ENCODE results near the gene CLSTN1. TPM values are rescaled to one million over a fixed set of nuclear protein-coding genes. Genes with fewer than 3 reads are reported as not detected.
"Not testable (repeated sequence)": the region's sequence is repeated elsewhere in the genome, so short reads cannot be mapped to it uniquely, and the experiment has no call there.

CLSTN1 gene
- polyA plus RNA-seq, 2 donors: 45.8 to 55.4 TPM

DNA sequence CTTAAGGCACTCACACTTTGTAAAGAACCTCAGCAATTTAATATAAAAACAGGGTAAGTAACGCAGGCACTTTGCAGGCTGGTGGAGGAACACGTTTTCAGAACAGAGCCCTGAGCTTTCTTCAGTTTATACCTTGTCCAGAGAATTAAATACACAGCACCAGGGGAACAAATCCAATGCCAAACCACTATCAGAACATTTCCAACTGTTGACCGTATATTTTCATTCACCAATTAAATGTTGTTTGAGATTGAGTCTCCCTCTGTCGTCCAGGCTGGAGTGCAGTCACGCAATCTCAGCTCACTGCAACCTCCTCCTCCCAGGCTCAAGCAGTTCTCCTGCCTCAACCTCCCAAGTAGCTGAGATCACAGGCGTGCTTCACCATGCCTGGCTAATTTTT, 29.7 kb downstream of the CLSTN1 start:
- Histone ChIP-seq H3K9me3 (ENCODE audit: control insufficient read depth in 2 of 2, insufficient read depth in 1 of 2, low read depth in 1 of 2, low read length in 1 of 2) (no peaks in the 10 kb centered on the region), H3K4me3 (ENCODE audit: low read depth in 1 of 2, low read length in 2 of 2) (no peak overlapping the region), H3K4me1 (ENCODE audit: control insufficient read depth in 2 of 2, insufficient read depth in 2 of 2, low read length in 1 of 2) (peaks cover 0 to 11% of the 10 kb centered on the region in 2 donors), H3K36me3 (ENCODE audit: control insufficient read depth in 2 of 2, insufficient read depth in 2 of 2, low read length in 1 of 2) (no peaks in the 10 kb centered on the region), H3K27me3 (ENCODE audit: control insufficient read depth in 1 of 2, insufficient read depth in 2 of 2, low read length in 2 of 2) (no peaks in the 10 kb centered on the region), H3K27ac (ENCODE audit: low read depth in 2 of 2, low read length in 1 of 2) (no peak overlapping the region)
- WGBS, 2 donors: 73 to 77% methylated on average over 6 of the region's 6 CpGs

DNA sequence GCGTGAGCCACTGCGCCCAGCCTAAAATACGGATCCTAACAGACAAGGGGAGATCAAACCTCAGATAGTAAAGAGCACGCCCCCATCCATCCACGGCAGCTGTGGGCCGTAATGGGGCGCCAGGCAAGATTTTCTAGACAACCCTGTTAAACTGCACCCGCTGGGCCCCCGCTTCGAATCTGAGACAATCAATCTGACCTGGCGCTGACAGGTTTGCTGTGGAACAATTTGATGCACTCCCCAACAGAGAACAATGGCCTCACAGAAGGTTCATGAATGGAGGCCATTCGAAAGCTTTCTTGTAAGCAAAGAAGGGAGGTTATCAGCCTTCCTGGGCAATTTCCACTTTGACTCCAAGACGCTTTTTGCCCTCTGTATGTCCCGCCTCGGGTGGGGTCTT, 30.5 kb downstream of the CLSTN1 start:
- no peak overlapping the region for H3K27ac ChIP-seq (ENCODE audit: low read depth in 2 of 2, low read length in 1 of 2)
- no peaks in the 10 kb centered on the region for H3K36me3 ChIP-seq (ENCODE audit: control insufficient read depth in 2 of 2, insufficient read depth in 2 of 2, low read length in 1 of 2)
- WGBS, 2 donors: 80 to 85% methylated on average over 15 of the region's 15 CpGs
- no peaks in the 10 kb centered on the region for H3K27me3 ChIP-seq (ENCODE audit: control insufficient read depth in 1 of 2, insufficient read depth in 2 of 2, low read length in 2 of 2)
- H3K9me3 ChIP-seq (ENCODE audit: control insufficient read depth in 2 of 2, insufficient read depth in 1 of 2, low read depth in 1 of 2, low read length in 1 of 2): no peaks in the 10 kb centered on the region
- peaks cover 0 to 11% of the 10 kb centered on the region in 2 donors for H3K4me1 ChIP-seq (ENCODE audit: control insufficient read depth in 2 of 2, insufficient read depth in 2 of 2, low read length in 1 of 2)
- no peak overlapping the region for H3K4me3 ChIP-seq (ENCODE audit: low read depth in 1 of 2, low read length in 2 of 2)

DNA sequence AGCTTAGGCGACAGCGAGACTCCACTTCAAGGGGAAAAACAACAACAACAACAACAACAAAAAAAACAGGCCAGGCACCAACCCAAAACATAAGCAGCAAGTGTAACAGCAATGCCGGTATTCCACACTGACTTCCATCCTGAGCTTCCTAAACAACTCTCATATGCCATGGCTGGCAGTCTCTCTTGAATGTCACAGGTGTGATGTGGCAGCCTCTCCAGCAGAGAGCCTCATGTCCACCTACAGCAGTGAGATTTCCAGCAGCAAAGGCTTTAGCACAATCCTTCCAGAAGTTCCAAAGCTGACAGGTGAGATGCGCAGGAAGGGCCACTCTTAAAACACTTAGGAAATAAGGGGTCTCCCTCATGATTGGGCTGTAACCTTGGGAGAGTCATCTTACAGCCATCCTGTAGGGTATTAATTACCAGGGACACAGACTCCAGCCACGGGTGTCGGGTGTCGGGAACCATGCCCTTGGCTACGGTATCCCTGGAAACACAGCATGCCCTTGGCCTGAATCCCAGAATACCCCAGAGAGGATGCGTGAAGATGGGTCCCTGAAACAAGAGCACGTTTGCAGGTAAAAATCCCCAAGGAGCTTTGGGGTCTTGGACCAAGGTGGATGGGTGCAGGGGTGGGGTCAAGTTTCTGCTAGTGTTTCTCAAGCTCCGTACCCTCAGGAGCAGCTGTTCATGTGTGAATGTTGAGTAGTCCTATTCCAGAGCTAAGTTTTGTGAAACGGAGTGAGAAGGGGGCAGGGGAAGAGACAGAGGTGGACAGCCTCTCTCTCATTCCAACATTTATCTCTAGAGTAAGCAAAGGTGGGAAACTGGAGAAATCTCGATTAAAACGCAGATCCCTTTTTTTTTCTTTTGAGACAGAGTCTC, 31.4 kb downstream of the CLSTN1 start:
- Histone ChIP-seq H3K4me3 (ENCODE audit: low read depth in 1 of 2, low read length in 2 of 2) (no peak overlapping the region), H3K36me3 (ENCODE audit: control insufficient read depth in 2 of 2, insufficient read depth in 2 of 2, low read length in 1 of 2) (no peaks in the 10 kb centered on the region), H3K27ac (ENCODE audit: low read depth in 2 of 2, low read length in 1 of 2) (no peak overlapping the region), H3K9me3 (ENCODE audit: control insufficient read depth in 2 of 2, insufficient read depth in 1 of 2, low read depth in 1 of 2, low read length in 1 of 2) (no peaks in the 10 kb centered on the region), H3K27me3 (ENCODE audit: control insufficient read depth in 1 of 2, insufficient read depth in 2 of 2, low read length in 2 of 2) (no peaks in the 10 kb centered on the region), H3K4me1 (ENCODE audit: control insufficient read depth in 2 of 2, insufficient read depth in 2 of 2, low read length in 1 of 2) (peaks cover 0 to 8% of the 10 kb centered on the region in 2 donors)
- 58 to 62% methylated on average over 14 of the region's 14 CpGs for WGBS, 2 donors

- 96 to 99% methylated on average over 4 of the region's 4 CpGs for WGBS, 2 donors
- not testable (repeated sequence) for H3K27ac ChIP-seq (ENCODE audit: low read depth in 2 of 2, low read length in 1 of 2); H3K36me3 ChIP-seq (ENCODE audit: control insufficient read depth in 2 of 2, insufficient read depth in 2 of 2, low read length in 1 of 2); H3K4me3 ChIP-seq (ENCODE audit: low read depth in 1 of 2, low read length in 2 of 2); H3K9me3 ChIP-seq (ENCODE audit: control insufficient read depth in 2 of 2, insufficient read depth in 1 of 2, low read depth in 1 of 2, low read length in 1 of 2); H3K27me3 ChIP-seq (ENCODE audit: control insufficient read depth in 1 of 2, insufficient read depth in 2 of 2, low read length in 2 of 2)
- H3K4me1 ChIP-seq (ENCODE audit: control insufficient read depth in 2 of 2, insufficient read depth in 2 of 2, low read length in 1 of 2): peaks cover 0 to 11% of the 10 kb centered on the region in 2 donors
Measured at GRCh38 chr1:9789700-9790099, 34.1 kb downstream of the CLSTN1 start.

DNA sequence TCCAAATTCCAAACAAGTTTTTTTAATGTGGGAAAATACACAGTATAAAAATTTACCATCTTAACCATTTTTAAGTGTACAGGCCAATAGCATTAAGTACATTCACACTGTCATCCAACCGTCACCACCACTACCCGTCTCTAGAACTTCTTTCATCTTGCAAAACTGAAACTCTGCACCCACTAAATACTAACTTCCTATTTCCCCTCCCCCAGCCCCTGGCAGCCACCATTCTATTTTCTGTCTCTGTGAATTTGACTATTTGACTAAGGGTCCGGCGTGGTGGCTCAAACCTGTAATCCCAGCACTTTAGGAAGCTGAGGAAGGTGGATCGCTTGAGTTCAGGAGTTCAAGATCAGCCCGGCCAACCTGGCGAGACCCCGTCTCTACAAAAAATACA, 36.1 kb downstream of the CLSTN1 start:
- no peak overlapping the region for H3K4me3 ChIP-seq (ENCODE audit: low read depth in 1 of 2, low read length in 2 of 2)
- no peaks in the 10 kb centered on the region for H3K27me3 ChIP-seq (ENCODE audit: control insufficient read depth in 1 of 2, insufficient read depth in 2 of 2, low read length in 2 of 2)
- no peak overlapping the region for H3K27ac ChIP-seq (ENCODE audit: low read depth in 2 of 2, low read length in 1 of 2)
- no peaks in the 10 kb centered on the region for H3K36me3 ChIP-seq (ENCODE audit: control insufficient read depth in 2 of 2, insufficient read depth in 2 of 2, low read length in 1 of 2)
- no peaks in the 10 kb centered on the region for H3K9me3 ChIP-seq (ENCODE audit: control insufficient read depth in 2 of 2, insufficient read depth in 1 of 2, low read depth in 1 of 2, low read length in 1 of 2)
- peaks cover 0 to 7% of the 10 kb centered on the region in 2 donors for H3K4me1 ChIP-seq (ENCODE audit: control insufficient read depth in 2 of 2, insufficient read depth in 2 of 2, low read length in 1 of 2)
- WGBS, 2 donors: 82 to 86% methylated on average over 8 of the region's 8 CpGs

GRCh38 chr1:9785406-9785805, 38.4 kb downstream of the CLSTN1 start:
- WGBS, 2 donors: 51 to 57% methylated on average over 6 of the region's 6 CpGs
- Histone ChIP-seq H3K27me3 (ENCODE audit: control insufficient read depth in 1 of 2, insufficient read depth in 2 of 2, low read length in 2 of 2) (no peaks in the 10 kb centered on the region), H3K4me3 (ENCODE audit: low read depth in 1 of 2, low read length in 2 of 2) (no peak overlapping the region), H3K27ac (ENCODE audit: low read depth in 2 of 2, low read length in 1 of 2) (no peak overlapping the region), H3K9me3 (ENCODE audit: control insufficient read depth in 2 of 2, insufficient read depth in 1 of 2, low read depth in 1 of 2, low read length in 1 of 2) (no peaks in the 10 kb centered on the region), H3K4me1 (ENCODE audit: control insufficient read depth in 2 of 2, insufficient read depth in 2 of 2, low read length in 1 of 2) (peaks cover 0 to 4% of the 10 kb centered on the region in 2 donors), H3K36me3 (ENCODE audit: control insufficient read depth in 2 of 2, insufficient read depth in 2 of 2, low read length in 1 of 2) (no peaks in the 10 kb centered on the region)

DNA sequence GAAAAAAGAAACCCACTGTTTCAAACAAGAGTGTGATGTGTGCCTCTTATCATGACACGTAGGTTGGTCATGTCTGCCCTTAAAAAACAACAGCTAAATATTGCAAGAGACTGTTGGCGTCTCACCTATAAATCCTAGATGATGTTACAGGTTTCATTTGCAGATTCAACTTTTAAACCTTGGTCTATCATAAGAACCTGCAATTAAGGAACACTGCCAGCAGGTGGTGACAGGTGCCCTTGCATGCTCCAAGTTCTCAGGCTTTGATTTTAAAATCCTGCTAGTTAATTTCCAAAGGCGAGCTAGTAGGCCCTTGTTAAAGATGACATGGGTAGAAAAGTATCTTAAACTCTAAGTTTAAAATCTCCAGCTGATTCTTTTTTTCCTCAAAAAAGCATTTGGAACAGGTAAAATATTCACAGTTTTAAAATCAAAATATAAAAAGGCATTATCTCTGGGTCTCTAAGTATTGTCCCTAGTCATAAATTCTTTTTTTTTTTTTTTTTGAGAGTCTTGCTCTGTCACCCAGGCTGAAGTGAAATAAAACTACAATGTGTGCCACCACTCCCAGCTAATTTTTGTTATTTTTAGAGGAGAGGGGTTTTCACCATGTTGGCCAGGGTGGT, 39.1 kb downstream of the CLSTN1 start:
- Histone ChIP-seq H3K4me3 (ENCODE audit: low read depth in 1 of 2, low read length in 2 of 2) (no peak overlapping the region), H3K9me3 (ENCODE audit: control insufficient read depth in 2 of 2, insufficient read depth in 1 of 2, low read depth in 1 of 2, low read length in 1 of 2) (no peaks in the 10 kb centered on the region), H3K4me1 (ENCODE audit: control insufficient read depth in 2 of 2, insufficient read depth in 2 of 2, low read length in 1 of 2) (peaks cover 0 to 4% of the 10 kb centered on the region in 2 donors), H3K36me3 (ENCODE audit: control insufficient read depth in 2 of 2, insufficient read depth in 2 of 2, low read length in 1 of 2) (no peaks in the 10 kb centered on the region), H3K27me3 (ENCODE audit: control insufficient read depth in 1 of 2, insufficient read depth in 2 of 2, low read length in 2 of 2) (no peaks in the 10 kb centered on the region), H3K27ac (ENCODE audit: low read depth in 2 of 2, low read length in 1 of 2) (no peak overlapping the region)
- WGBS, 2 donors: 43% methylated on average over 3 of the region's 3 CpGs

- Histone ChIP-seq H3K27ac (ENCODE audit: low read depth in 2 of 2, low read length in 1 of 2) (no peak overlapping the region), H3K4me3 (ENCODE audit: low read depth in 1 of 2, low read length in 2 of 2) (no peak overlapping the region), H3K9me3 (ENCODE audit: control insufficient read depth in 2 of 2, insufficient read depth in 1 of 2, low read depth in 1 of 2, low read length in 1 of 2) (no peaks in the 10 kb centered on the region), H3K36me3 (ENCODE audit: control insufficient read depth in 2 of 2, insufficient read depth in 2 of 2, low read length in 1 of 2) (no peaks in the 10 kb centered on the region), H3K27me3 (ENCODE audit: control insufficient read depth in 1 of 2, insufficient read depth in 2 of 2, low read length in 2 of 2) (no peaks in the 10 kb centered on the region), H3K4me1 (ENCODE audit: control insufficient read depth in 2 of 2, insufficient read depth in 2 of 2, low read length in 1 of 2) (peaks cover 0 to 4% of the 10 kb centered on the region in 2 donors)
- 92 to 97% methylated on average over 10 of the region's 10 CpGs for WGBS, 2 donors
Measured at GRCh38 chr1:9782897-9783296, 40.9 kb downstream of the CLSTN1 start.

DNA sequence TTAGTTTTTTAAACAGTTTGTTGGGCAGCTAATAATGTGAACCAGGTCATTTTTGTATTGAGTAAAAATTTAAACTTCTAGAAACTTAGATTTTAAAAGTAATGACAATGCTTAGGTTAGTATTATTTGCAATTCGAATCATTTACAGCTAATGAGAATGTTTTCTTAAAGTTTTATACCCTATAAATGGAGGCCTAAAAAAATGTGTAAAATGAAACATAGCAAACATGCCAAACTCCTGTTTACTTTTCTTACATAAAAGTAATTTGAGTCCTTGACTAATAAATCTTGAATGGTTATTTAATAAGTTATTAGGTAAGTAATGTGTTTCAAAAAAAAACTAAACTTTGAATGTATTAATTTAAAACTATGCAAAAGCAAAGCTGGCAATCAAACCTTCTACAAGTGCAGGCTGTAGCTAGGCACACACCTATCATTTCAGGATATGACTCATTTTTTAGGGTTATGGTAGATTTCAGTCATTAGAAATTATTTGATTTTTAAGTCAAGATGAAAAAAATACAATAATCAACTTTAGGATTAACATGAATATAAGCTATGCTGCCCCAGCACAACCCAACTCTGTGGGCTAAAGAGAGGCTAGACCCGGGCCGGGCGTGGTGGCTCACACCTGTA, 41.5 kb downstream of the CLSTN1 start:
- no peak overlapping the region for H3K4me3 ChIP-seq (ENCODE audit: low read depth in 1 of 2, low read length in 2 of 2)
- no peaks in the 10 kb centered on the region for H3K9me3 ChIP-seq (ENCODE audit: control insufficient read depth in 2 of 2, insufficient read depth in 1 of 2, low read depth in 1 of 2, low read length in 1 of 2)
- no peak overlapping the region for H3K27ac ChIP-seq (ENCODE audit: low read depth in 2 of 2, low read length in 1 of 2)
- H3K36me3 ChIP-seq (ENCODE audit: control insufficient read depth in 2 of 2, insufficient read depth in 2 of 2, low read length in 1 of 2): no peaks in the 10 kb centered on the region
- WGBS, 2 donors: 71 to 87% methylated on average over 4 of the region's 4 CpGs
- H3K4me1 ChIP-seq (ENCODE audit: control insufficient read depth in 2 of 2, insufficient read depth in 2 of 2, low read length in 1 of 2): peaks cover 0 to 4% of the 10 kb centered on the region in 2 donors
- no peaks in the 10 kb centered on the region for H3K27me3 ChIP-seq (ENCODE audit: control insufficient read depth in 1 of 2, insufficient read depth in 2 of 2, low read length in 2 of 2)
